ENCODE data around the gene NUMA1.

The NUMA1 gene

GRCh38 chr11:72058416-72059034 is 21.8 kb downstream of the NUMA1 start:
- DNase-seq = no peak

- no peak for DNase-seq
Measured at GRCh38 chr11:72048766-72049460, 31.4 kb downstream of the NUMA1 start.

GRCh38 chr11:72045849-72046248 is 34.5 kb downstream of the NUMA1 start:
- no peak for DNase-seq

GRCh38 chr11:72042064-72042745 is 38.1 kb downstream of the NUMA1 start:
- DNase-seq = no peak

- peak; percentile 41 to 52 for DNase-seq
Measured at GRCh38 chr11:72041364-72042063, 38.8 kb downstream of the NUMA1 start.

GRCh38 chr11:72040491-72041363 is 39.6 kb downstream of the NUMA1 start:
- peak; percentile 80 to 81 for DNase-seq

GRCh38 chr11:72039856-72040401 is 40.4 kb downstream of the NUMA1 start:
- DNase-seq = no peak

GRCh38 chr11:72039031-72039855 is 41.1 kb downstream of the NUMA1 start:
- no peak for DNase-seq

GRCh38 chr11:72038491-72038890 is 41.9 kb downstream of the NUMA1 start:
- no peak for DNase-seq

- no peak for DNase-seq
Measured at GRCh38 chr11:72037554-72038311, 42.6 kb downstream of the NUMA1 start.

- no peak for DNase-seq
Measured at GRCh38 chr11:72036687-72037086, 43.7 kb downstream of the NUMA1 start.

- DNase-seq = no peak
Measured at GRCh38 chr11:72030472-72031045, 49.8 kb downstream of the NUMA1 start.

GRCh38 chr11:72026090-72026489 is 54.3 kb downstream of the NUMA1 start:
- no peak for DNase-seq

GRCh38 chr11:72024069-72024754 is 56.1 kb downstream of the NUMA1 start:
- no peak for DNase-seq

GRCh38 chr11:72023335-72023734 is 57.0 kb downstream of the NUMA1 start:
- DNase-seq = no peak

GRCh38 chr11:72018171-72018570 is 62.2 kb downstream of the NUMA1 start:
- no peak for DNase-seq

- DNase-seq = no peak
Measured at GRCh38 chr11:72015511-72016061, 64.8 kb downstream of the NUMA1 start.

GRCh38 chr11:72014761-72015320 is 65.5 kb downstream of the NUMA1 start:
- no peak for DNase-seq
